NCI-H82 treated with DMSO at 0.1 percent for 48 hours (cell line): ENCODE measurements around the gene ITPKB.
"Not testable (repeated sequence)": the region's sequence is repeated elsewhere in the genome, so short reads cannot be mapped to it uniquely, and the experiment has no call there.

Experiments used
- DNase-seq: peaks from one replicate; lab custom pipeline; 2025; ENCODE audit not compliant: unreplicated experiment; lab: John Stamatoyannopoulos, UW

ITPKB gene

DNA sequence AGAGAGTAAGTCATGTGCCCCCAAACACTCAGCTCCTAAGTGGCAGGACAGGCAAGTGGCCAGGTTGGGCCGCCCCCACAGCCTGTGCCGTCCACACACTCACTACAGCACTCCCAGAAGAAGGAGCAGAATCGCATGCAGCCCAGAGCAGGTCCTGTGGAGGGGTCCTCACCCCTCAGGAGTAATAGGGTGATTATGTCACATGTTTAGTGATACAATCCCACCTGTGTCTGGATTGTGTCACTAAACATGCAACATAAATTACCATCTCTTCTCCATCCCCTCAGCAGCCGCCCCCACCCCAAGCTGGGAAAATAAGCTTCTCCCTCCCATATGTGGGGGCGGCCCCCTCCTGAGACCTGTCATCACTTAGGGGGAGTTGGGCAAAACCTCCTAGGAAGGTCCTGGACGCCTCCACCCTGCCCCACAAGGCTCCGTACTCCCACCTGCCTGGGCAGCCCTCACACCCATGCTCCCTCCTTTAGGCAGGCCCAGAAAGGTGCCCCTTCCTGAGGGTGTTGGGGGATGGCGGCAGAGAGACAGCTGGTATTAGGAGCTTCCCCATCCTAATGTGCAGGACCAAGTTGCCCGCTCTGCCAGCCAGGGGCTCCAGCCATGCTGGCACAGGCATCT is 133.6 kb downstream of the ITPKB start:
- no peak for DNase-seq

DNA sequence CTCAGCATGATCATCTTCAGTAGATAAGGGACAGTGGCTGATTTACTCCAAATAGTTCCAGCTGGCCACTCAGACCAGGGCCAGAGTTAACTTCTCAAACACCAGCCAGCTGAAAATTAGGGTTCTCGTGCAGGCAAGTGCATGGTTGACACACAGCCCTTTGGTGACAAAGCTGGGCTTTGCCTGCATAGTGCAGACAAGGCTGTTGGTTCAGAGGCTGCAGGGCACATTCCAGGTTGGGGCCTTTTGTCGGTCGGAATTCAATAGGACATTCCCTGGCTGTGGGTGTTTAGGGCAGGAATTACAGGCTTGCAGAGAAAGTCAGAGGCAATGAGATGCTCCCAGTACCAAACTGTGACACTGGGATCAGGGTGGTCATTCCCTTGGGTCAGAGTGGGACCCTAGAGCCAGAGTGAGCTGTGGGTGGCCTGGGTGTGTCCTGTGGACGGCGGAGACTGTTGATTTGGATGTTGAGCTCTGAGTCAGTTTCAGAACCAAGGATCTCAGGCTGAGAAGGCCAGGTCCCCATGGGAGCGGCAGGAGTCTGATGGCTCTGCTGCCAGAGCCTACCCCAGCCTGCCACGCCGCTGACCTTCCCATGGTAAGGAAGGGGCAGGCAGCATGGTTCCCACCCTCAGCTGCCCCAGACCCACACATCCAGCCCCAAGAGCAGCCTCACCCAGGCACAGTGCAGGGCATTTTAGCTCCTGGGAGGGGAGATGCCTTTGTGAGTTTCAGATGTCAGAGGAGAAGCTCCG is 134.3 kb downstream of the ITPKB start:
- DNase-seq, result no peak

DNA sequence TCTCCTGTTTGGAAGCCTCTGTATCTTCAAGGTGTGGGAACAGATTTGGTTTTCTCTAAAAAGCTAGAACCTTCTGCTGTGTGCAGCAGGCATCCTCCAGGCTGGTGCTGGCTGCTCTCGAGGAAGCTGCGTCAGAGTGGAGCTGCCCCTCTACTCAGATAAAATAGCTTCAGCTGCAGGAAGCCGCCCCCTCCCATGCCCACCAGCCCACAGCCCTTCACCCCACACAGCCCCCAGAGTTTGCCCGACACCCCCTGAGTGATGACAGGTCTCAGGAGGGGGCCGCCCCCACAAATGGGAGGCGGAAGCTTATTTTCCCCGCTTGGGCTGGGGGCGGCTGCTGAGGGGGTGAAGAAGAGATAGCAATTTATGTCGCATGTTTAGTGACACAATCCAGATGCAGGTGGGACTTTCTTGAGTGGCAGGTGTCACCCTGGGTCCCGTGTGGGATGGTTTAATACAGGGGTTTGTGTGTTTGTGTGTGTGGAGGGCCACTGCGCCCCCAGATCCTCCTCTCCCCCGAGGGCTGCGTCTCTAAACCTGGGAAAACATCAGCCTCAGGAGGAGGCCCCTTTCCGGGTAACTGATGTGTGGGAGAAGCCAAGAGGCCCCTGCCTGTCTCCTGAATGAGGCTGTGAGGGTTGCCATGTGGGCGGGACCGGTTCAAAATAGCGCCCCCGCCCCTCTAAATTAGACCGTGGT is 135.1 kb downstream of the ITPKB start:
- DNase-seq, result no peak

DNA sequence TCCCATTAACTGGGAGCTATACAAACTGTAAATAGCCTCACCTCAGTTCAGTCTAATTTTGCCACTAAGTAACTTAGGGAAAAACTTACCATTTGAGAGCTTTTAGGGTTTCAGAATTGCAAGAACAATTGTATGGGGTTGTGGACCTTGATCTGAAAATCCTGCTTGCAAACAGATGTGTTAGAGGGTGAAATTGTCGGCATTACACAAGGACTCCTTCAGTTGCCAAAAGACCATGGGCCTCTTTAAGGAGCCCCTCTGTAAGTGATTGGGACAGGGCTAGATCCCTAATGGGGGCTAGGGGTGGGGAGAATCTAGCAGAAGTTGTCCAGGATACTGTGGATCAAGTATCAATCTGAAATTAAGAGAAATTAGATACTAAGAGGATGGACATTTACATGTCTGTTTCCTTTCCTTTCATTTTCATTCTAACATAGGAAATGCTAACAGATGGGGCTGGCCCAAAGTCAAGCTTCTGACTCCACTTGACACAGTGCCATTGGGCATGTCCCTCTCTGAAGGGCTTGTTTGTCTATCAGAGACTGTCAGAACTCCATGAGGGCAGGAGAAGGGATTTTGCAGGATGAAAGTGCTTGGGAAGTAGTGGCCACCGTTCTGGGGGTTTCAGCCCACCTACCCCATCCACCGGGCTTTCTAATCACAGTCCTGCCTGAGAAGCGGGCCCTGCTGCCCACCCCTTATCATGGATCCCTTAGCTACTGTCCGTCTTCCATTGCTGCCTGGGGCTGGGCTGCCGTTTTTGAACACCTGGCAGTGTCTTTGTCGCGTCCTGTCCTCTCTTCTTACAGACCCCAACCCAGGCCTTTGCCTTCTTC is 135.8 kb downstream of the ITPKB start:
- DNase-seq, result no peak

DNA sequence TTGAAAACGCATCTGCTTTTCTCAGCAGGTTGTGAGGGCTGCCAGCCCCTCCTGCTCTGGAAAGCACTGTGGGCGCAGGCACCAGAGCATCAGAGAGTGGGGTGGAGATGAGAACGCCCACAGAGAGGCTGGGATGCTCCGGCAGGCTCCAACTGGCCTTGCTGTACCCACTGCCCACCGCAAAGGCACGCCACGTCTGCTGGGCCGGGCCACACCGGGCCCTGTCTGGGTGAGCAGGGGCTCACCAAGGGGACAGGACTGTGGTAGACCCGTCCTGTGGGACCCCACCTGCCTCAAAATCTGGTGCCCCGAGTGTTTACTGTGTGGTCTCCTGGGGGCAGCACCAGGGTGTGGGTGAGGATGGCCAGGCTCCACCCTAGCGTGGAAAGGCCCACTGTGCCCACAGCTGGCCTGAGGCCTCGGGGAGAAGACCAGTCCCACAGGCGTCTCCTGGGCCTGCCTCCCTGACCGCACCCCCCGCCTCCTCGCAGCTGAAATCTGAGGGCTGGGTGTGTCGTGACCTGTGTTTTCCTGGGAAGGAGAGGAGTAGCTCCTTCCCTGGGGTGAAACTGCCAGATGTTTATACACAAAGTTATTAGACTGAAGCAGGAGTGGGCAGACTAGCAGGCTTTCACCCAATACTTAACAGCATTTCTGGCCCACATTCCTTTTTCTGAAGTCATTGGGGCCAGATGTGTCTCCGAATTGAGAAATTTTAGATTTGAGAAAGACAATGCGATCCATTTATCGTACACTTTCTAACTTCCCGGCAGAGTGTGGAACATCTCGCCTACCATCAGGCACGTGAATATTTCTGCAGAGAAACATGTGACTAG is 136.7 kb downstream of the ITPKB start:
- no peak for DNase-seq

DNA sequence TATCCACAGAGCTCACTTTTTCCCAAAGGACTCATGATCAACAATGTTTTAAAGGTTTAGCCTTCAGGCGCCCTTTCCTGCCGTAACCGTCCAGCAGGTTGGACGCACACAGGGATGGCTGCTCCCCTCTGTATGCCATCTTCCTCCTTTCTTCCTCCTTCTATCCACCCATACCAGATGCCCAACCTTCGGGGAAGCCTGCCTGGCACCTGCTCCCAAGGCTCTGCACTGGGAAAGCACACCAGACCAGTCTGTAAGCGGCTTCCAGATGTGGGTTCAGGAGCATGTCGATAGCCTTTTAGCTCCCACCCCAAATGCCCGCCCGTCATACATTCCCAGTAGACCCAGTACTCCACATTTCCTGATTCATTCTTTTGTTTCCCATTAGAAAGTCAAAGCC is 137.6 kb downstream of the ITPKB start:
- DNase-seq, result no peak

DNA sequence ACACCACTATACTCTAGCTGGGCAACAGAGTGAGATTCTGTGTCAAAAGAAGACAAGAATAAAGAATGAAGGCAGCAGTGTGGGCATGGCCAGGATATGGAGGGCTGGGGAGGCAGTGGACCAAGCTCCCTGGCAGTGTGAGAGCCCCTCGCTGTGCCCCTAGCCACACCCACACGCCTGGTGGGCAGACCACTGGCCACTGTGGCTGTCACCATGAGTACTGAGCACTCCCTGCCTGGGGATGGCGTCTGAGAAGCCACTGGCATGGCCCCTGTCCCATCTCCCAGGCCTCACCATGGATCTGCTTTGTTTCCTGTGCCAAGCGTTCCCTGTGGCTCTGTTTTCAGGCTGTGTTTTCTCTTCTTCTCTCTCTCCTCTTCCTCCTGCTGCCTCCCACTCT is 138.8 kb downstream of the ITPKB start:
- DNase-seq, result no peak

DNA sequence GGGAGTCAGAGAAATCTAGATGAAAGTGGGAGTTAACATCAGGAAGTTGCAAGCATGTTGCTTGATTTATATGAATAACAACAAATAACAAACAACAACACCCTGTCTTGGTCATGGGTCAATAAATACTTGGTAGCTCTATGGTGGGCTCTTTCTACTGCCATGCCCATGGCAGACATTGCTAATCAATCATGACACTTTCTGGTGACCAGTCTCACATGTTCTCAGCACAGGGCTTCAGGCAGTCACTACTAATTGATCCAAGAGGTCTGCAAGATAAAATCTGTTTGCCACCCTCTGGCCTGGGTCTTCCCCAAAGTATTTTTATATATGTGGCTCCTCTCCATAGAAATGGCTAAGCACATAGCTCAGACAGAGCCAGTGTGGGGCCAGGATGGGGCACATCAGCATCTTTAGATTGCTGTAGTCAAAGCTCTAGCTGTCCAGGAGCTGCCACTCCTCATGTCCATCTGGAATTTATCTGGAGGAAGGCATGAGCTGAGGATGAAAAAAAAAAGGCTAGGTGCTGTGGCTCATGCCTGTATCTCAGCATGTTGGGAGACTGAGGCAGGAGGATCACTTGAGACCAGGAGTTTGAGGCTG is 139.3 kb downstream of the ITPKB start:
- no peak for DNase-seq

DNA sequence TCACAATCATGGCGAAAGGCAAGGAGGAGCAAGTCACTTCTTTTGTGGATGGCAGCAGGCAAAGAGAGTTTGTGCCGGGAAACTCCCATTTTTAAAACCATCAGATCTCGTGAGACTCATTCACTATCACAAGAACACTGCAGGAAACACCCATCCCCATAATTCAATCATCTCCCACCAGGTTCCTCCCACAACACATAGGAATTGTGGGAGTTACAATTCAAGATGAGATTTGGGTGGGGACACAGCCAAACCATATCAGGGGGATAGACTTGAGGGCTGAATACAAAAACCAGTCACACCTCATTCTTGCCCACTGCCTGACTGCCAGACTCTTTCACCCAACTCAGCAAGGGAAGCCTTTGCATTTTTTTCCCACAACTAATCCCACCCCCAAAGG is 140.1 kb downstream of the ITPKB start:
- not testable (repeated sequence) for DNase-seq

DNA sequence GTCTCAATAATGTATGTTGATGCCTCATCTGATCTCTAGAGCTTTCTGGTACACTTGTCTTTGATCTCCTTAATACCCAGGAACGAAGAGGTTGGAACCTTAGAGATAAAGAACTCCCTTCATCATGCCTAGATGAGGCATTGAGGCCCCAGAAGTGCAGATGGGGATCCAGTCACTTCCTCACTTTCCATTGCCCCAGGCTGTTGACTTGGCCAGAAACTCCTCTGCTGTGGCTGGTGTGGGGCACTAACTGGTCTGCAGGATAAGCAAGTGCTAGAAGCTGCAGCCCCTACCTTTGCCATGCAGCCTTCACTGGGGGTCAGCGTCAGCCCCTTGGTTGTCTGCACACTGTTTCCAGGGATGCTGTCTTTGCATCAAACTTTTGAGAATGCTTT is 140.6 kb downstream of the ITPKB start:
- DNase-seq, result no peak

DNA sequence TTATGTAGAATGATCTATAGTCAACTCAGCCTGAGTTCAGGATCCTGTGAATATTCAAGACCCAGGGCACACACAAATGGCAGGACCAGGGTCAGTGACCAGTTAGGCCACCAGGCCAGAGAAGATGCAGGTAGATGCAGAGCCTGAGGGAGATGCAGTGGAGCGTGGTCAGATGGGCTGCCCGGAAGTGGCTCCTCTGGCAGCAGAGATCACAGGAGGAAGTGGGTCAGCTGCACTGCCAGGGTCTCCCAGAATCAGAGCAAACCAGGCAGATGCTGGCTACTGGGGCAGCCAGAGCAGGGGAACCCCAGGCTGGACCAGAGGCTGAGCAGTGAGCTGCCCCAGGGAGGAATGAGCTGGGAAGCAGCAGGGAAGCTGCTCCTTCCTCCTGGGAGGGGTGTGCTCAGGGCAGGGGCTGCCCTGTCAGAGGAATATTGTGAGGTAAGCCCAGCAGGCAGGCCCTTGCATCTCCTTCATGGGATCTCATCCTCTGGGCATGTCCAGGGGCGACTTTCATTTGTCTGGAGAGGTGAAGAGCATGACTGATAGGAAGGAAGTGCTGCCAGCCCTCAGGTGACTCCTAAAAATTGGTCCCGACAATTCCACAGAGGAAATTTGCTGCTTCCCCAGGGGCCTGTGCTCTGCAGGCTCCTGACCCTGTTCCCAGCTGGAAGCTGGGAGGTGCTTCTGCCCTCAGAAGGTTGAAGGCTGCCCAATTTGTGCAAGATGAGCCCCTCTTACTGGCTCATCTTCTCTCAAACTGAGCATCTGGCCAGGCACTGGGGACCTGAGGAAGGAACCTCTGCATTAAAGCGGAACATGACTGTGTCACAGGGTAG is 141.2 kb downstream of the ITPKB start:
- no peak for DNase-seq

DNA sequence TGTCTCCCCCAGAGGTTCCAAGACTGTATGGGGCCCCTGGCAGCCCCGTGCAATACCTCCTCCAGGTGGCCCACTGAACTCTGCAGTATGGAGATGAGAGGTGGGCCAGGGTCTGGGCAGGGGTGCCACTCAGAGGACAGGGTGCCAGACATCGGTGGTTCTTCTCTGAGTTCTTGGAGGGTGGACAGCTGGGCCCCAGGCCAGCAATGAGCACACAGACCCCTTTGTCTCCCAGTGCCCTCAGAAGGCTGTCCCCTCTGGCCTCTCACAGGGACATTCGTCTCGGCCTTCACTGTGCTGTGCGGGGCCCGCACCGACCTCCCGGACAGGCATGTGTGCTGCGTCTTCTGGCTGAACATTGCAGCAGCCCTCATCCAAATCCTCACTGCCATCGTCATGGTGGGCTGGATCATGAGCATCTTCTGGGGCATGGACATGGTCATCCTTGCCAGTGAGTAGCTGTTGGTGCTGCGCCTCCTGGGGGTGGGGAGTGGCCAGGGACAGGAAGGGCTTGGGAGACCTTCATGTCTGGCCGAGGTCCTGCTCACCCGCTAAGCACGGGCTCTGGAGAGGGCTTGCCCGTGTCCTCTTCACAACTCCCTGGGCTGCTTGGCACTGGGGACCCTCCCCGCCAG is 142.4 kb downstream of the ITPKB start:
- no peak for DNase-seq

DNA sequence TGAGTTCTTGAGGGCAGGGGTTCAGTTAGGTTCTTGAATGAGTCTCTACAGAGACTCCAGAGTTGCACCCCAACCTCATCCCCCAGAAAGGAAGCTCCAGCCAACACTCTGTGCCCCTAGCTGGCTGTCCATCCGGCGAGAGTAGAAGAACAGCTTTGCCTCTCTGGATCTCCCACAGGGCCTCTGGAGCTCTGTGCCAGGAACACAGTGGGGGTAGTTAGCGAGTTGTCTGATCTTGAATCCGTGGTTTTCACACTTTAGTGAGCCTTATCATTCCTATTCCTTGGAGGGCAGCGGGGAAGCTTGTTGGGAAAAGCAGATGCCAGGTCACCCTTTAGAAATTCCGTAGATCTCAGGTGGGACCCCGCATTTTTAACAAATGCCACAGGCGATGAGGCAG is 145.5 kb downstream of the ITPKB start:
- no peak for DNase-seq

DNA sequence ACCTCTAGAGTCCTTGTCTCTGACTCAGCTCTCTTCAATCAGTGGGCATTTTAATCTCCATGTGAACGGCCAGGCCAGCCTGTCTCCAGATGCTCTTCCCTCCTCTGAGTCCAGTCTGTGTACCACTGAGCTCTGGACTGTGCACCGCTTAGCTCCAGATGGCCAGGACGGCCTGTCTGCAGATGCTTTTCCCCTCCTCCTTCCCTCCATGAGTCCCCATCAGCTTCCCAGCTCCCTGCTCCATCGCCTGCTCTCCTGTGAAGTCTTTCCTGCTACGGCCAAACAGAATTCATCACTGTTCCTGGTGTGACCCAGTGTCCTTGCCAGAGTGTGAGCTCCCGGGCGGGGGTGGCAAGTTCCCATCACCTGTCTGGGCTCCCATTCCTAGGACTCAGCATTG is 148.5 kb downstream of the ITPKB start:
- no peak for DNase-seq

DNA sequence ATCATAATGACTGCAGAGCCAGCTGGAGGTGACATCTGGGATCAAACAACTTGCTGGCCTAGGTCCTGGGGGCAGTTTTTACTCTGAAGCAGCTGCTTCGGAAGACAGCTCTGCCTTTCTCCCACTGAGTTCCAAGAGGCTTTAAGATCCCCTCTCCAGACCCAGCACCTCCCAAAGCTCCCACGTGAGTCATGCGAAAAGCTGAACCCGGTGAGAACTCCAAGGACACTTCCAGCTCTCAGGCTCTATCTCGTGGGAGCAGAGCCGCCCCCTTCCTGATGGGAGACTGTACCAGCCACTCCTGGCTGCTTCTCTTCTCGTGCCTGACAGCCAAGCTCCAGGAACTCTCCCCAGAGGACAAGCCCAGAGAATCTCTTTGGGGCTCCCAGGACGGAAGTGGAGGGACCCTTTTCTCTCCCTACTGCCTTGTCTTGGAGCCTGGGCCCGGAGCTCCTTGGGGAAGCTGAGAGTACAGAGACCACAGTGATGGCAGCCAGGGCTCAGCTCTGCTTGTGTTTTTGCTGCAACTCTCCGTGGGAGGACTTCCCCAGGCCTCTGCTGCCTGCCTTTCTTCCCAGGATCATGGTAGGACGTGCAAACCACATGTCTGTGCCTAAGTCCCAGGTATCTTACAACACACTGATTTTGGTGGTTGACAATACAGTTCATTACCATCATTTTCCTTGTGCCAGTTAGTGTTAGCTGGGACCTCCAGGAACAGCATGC is 149.9 kb downstream of the ITPKB start:
- DNase-seq, result no peak

DNA sequence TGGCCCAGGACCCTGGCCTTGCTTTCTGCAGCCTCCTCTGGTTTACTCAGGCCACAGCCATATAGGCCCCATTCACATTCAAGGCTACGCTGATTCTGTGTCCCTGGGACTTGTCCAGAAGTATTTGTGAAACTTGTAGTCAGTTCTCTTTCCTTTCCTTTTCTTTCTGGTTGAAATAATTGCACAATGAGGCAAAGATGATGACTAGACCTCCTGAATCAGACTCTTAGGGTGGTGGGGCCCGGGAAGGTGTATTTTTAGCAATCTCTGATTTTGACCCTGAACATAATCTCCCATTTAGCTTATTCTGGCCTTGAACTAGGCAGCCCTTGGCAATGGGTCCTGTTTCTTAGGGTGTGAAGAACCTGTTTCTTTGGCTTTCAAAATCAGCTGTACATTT is 150.6 kb downstream of the ITPKB start:
- no peak for DNase-seq

DNA sequence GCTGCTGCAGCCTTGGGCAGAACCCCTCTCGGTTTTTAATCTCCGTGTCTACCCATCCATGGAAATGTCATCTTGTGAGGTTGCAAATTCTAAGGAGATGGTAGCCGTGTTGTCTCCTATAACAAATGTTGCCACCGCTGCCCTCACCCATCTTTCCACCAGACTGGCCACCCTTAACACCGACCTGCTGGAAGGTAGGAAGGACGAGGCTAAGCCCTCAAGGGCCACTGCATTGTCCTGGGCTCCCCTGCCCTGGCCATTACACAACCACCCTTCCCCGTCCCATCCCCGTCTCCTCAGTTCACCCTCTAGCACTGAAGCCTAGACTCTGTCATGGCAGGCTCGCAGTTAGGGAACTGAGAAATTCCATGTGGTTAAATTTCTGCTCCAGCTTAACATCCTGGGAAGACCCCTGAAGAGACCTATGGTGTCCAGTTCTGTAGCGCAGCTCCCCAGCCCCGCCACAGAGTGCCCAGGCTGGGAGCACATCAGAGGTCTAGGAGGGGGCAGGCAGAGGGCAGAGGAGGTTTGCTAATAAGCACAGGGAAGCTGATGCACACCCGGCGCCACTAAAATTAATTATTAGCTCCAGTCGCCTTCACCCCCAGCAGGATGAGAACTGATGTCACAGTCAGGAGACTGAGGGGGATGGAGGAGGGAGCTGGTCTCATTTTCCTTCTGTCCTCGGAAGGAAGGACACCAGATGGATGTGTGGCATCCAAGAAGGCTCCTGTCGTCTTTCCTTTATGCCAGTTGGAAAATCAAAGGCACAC is 152.2 kb downstream of the ITPKB start:
- no peak for DNase-seq
